K562 (cell line): ENCODE data around the gene IGF2. TPM values are rescaled to one million over a fixed set of nuclear protein-coding genes. Genes with fewer than 3 reads are reported as not detected.

Source experiments
- ATAC-seq: fragments of 200-7000 bp; cut with Tn5 transposase; 3 replicates; pipeline ENCODE4 v1.9.1; 2020; ENCODE audit warnings: moderate library complexity
- BruUV-seq: library from RNA; stranded (reverse); fragments of 400-500 nt; replicated peaks from 2 replicates; lab custom pipeline; 2021; lab: Mats Ljungman, UMichigan
- CTCF ChIA-PET: fragments of 300-600 bp; formaldehyde crosslinking; extraction: SDS; loops from one replicate; lab custom pipeline; 2021; ENCODE audit warnings: low intra/inter-chr PET ratio; lab: Yijun Ruan, JAX
- POLR2A ChIA-PET: fragments of 300-600, 350-650 bp; sonication (Branson Sonifier 250); formaldehyde crosslinking; extraction: SDS; loops from one replicate; lab custom pipeline; 2021; ENCODE audit warnings: antibody characterized with exemption, inconsistent platforms; lab: Yijun Ruan, JAX
- DNase-seq, 4 experiments: peaks; one replicate each; pipeline versions ENCODE4 v3.0.0 to v3.0.0-alpha.2; 2011 to 2018; ENCODE audit warnings: low spot score in 3 of 4, mixed read lengths in 3 of 4; ENCODE audit errors: extremely low read depth in 1 of 4
- FAIRE-seq: peaks from 2 replicates; lab custom pipeline; 2011; peaks lifted over from hg19 to GRCh38; lab: Jason Lieb, UNC
- H2AFZ ChIP-seq: 2 replicates; pipeline ENCODE4 v1.6.0; 2011; ENCODE audit warnings: low read depth, low read length, control low read depth, inconsistent platforms
- H3K27ac ChIP-seq: fragments of 200-600 bp; 3 replicates; pipeline ENCODE4 v1.8.0; 2011; ENCODE audit warnings: low read depth, mild to moderate bottlenecking, control low read depth, inconsistent platforms, low read length, moderate library complexity, mixed read lengths; ENCODE audit errors: extremely low read depth
- H3K27me3 ChIP-seq, 2 experiments: fragments of 300-600 bp in 1 of 2; 2 replicates in 1 of 2; 3 replicates in 1 of 2; pipeline versions ENCODE4 v1.6.0 to v1.8.0; 2011; ENCODE audit warnings: inconsistent platforms in 2 of 2, low read length in 2 of 2, mild to moderate bottlenecking in 1 of 2, mixed read lengths in 1 of 2, moderate library complexity in 1 of 2; ENCODE audit not compliant: control insufficient read depth in 2 of 2, insufficient read depth in 2 of 2
- H3K36me3 ChIP-seq: fragments of 300-600 bp; 3 replicates; pipeline ENCODE4 v1.8.0; 2011; ENCODE audit warnings: mild to moderate bottlenecking, low read length, inconsistent platforms; ENCODE audit not compliant: control insufficient read depth, insufficient read depth
- H3K4me1 ChIP-seq, 2 experiments: fragments of 200-600 bp in 1 of 2; replicated peaks in 1 of 2; 2 replicates in 1 of 2; 3 replicates in 1 of 2; pipeline versions ENCODE4 v1.5.1 to v1.8.0; 2011; ENCODE audit warnings: inconsistent platforms in 2 of 2, low read length in 2 of 2, mild to moderate bottlenecking in 1 of 2, mixed read lengths in 1 of 2, moderate library complexity in 1 of 2; ENCODE audit not compliant: control insufficient read depth in 2 of 2, insufficient read depth in 2 of 2
- H3K4me2 ChIP-seq: 2 replicates; pipeline ENCODE4 v1.6.1; 2011; ENCODE audit warnings: low read length, control low read depth, inconsistent platforms, mixed read lengths; ENCODE audit not compliant: insufficient read depth
- H3K4me3 ChIP-seq: fragments of 200-600 bp; sonication (generic), shearing (Covaris generic); 2 replicates; pipeline ENCODE4 v1.5.1; 2016; ENCODE audit warnings: control low read depth, inconsistent platforms
- H3K79me2 ChIP-seq: fragments of 200-600 bp; 3 replicates; pipeline ENCODE4 v1.8.0; 2011; ENCODE audit warnings: low read length, inconsistent platforms; ENCODE audit not compliant: control insufficient read depth, insufficient read depth
- H3K9ac ChIP-seq, 2 experiments: 2 replicates each; pipeline versions ENCODE4 v1.6.0 to v1.6.1; 2011; ENCODE audit warnings: low read depth in 2 of 2, low read length in 2 of 2, control low read depth in 1 of 2, inconsistent platforms in 1 of 2, mild to moderate bottlenecking in 1 of 2, mixed read lengths in 1 of 2; ENCODE audit not compliant: insufficient read depth in 1 of 2
- H3K9me1 ChIP-seq: one replicate; pipeline ENCODE4 v1.6.0; 2011; ENCODE audit warnings: inconsistent platforms, mild to moderate bottlenecking, low read length, moderate library complexity; ENCODE audit not compliant: control insufficient read depth, insufficient read depth
- H3K9me3 ChIP-seq: replicated peaks from 2 replicates; pipeline ENCODE4 v1.5.1; 2011; ENCODE audit warnings: low read depth, low read length, inconsistent platforms; ENCODE audit not compliant: control insufficient read depth, insufficient read depth
- H4K20me1 ChIP-seq: replicated peaks from 2 replicates; pipeline ENCODE4 v1.6.1; 2011; ENCODE audit warnings: low read length, inconsistent platforms, mixed read lengths; ENCODE audit not compliant: control insufficient read depth, insufficient read depth
- ATF1 ChIP-seq, 2 experiments: fragments of 450-650 bp in 1 of 2; IDR thresholded peaks; 2 replicates each; pipeline ENCODE4 v1.6.1; 2016; ENCODE audit warnings: missing compliant biosample characterization in 1 of 2, missing genetic modification characterization in 1 of 2
- CAMTA2 ChIP-seq: fragments of 250-450 bp; sonication (Bioruptor Pico); conservative IDR thresholded peaks from 2 replicates; pipeline ENCODE4 v1.5.1; 2022
- COPS2 ChIP-seq: fragments of 450-650 bp; conservative IDR thresholded peaks from 2 replicates; pipeline ENCODE4 v1.6.1; 2016; ENCODE audit warnings: mild to moderate bottlenecking, moderate library complexity
- CREM ChIP-seq: IDR thresholded peaks from 2 replicates; pipeline ENCODE4 v1.6.1; 2014; ENCODE audit warnings: antibody characterized with exemption, low read depth
- ESRRB ChIP-seq: fragments of 250-450 bp; sonication (Bioruptor Pico); IDR thresholded peaks from 2 replicates; pipeline ENCODE4 v1.5.0; 2020; ENCODE audit warnings: mild to moderate bottlenecking, moderate library complexity, borderline replicate concordance
- KLF13 ChIP-seq: fragments of 450-650 bp; IDR thresholded peaks from 2 replicates; pipeline ENCODE4 v1.6.1; 2016; ENCODE audit warnings: missing genetic modification characterization, low read depth, mild to moderate bottlenecking, missing compliant biosample characterization, moderate library complexity, borderline replicate concordance
- U2AF2 ChIP-seq: fragments of 200-400 bp; formaldehyde crosslinking; optimal IDR thresholded peaks from 2 replicates; pipeline ENCODE3; 2017; ENCODE audit warnings: low read depth, mild to moderate bottlenecking, low read length
- ZNF699 ChIP-seq: fragments of 250-450 bp; sonication (Bioruptor Pico); IDR thresholded peaks from 2 replicates; pipeline ENCODE4 v1.8.0; 2021; ENCODE audit warnings: mild to moderate bottlenecking, moderate library complexity; ENCODE audit not compliant: insufficient replicate concordance
- WGBS: fragments of 100-300 bp; shearing (Covaris generic); methylation state at CpG from one replicate; pipeline ENCODE4 v1.1.6; 2016; ENCODE audit warnings: low coverage, mixed read lengths; ENCODE audit not compliant: insufficient coverage; ENCODE audit errors: missing lambda C conversion rate; 5-methylcytosine and 5-hydroxymethylcytosine counted together
- in situ Hi-C: fragments of 300-500 bp; cut with MboI; formaldehyde crosslinking; loops from 4 replicates; pipeline ENCODE4 v1.15.0; 2018; ENCODE audit warnings: inconsistent platforms, mixed read lengths
- intact Hi-C: fragments of 100-400 bp; cut with micrococcal nuclease; formaldehyde crosslinking; loops from 2 replicates; pipeline ENCODE4 v1.14.2; 2022
- polyA plus RNA-seq, 8 experiments: library from polyadenylated mRNA; depleted of rRNA in 4 of 8; stranded (reverse) in 5 of 8; unstranded in 3 of 8; fragments of >200 nt; fragmentation: Nextera tagmentation in 2 of 8; fragmentation: Illumina TruSeq in 1 of 8; extraction: Ambion mirVana in 2 of 8; extraction: Trizol in 1 of 8; gene quantifications; 2 replicates each; pipeline versions ENCODE4 v1.2.1 to v1.2.3, GENCODE V29; 2011 to 2014; ENCODE audit warnings: inconsistent platforms in 1 of 8, missing spikeins in 1 of 8
- total RNA-seq, 7 experiments: library from RNA; depleted of rRNA in 6 of 7; stranded (reverse); fragments of >200 nt in 6 of 7; fragmentation: Illumina TruSeq in 2 of 7; extraction: Trizol in 2 of 7; gene quantifications; 2 replicates each; pipeline versions ENCODE4 v1.2.1 to v1.2.3, GENCODE V29; 2011 to 2021; ENCODE audit warnings: low replicate concordance in 1 of 7
- TF ChIP-seq, protein P1 (sequence below): fragments of 450-650 bp; IDR thresholded peaks from 2 replicates; pipeline ENCODE4 v1.6.1; 2017; ENCODE audit warnings: mild to moderate bottlenecking, moderate library complexity
- TF ChIP-seq, protein P2 (sequence below): fragments of 150-350 bp; IDR thresholded peaks from 2 replicates; pipeline ENCODE4 v1.6.1; 2014; ENCODE audit warnings: low read depth, mild to moderate bottlenecking, low read length, borderline replicate concordance
- TF ChIP-seq, protein P3 (sequence below): IDR thresholded peaks from 3 replicates; pipeline ENCODE4 v1.6.1; 2011; ENCODE audit warnings: borderline replicate concordance, mild to moderate bottlenecking, moderate library complexity; ENCODE audit not compliant: insufficient read length; ENCODE audit errors: extremely low read depth
- TF ChIP-seq, protein P4 (sequence below): fragments of 450-650 bp; IDR thresholded peaks from 2 replicates; pipeline ENCODE4 v1.6.1; 2016; ENCODE audit warnings: antibody characterized with exemption

The IGF2 gene
- total and polyA plus RNA-seq, 9 of the 15 experiments (the other 6 are each of a cell fraction or from before 2014, with no cell fraction given): 0.16 TPM; not detected in 8

DNA sequence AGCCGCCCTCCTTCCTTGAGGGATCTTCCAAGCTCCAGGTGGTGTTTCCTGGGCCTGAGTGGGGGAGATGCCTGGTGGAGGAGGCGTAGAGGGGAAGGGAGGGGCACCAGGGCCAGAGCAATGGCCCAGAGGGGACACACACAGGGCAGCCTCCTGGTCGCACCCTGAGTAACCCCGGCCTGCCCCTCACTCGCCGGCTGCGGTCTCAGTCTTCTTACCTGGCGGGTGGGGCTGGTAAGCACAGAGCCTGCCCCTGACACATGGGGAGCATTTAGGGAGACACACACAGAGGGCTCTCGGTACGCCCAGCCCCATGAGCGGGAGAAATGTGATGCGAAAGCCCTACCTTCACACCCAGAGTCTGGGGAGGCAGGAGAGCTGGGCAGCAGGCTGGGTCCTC, 23.9 kb downstream of the IGF2 start:
- CTCF ChIA-PET: no interaction called here
- H3K27me3 ChIP-seq: peaks cover 7 to 35% of the 10 kb centered on the region in 2 experiments; a peak in 4 of 5 replicates
- intact Hi-C loops: no loop called here
- H3K4me3 ChIP-seq: no peak overlapping the region
- H3K9me3 ChIP-seq: no peaks in the 10 kb centered on the region
- no peak overlapping the region for H3K4me2 ChIP-seq
- H3K9ac ChIP-seq: no peak overlapping the region
- no peaks in the 10 kb centered on the region for H3K36me3 ChIP-seq
- H3K4me1 ChIP-seq: no peaks in the 10 kb centered on the region
- no peaks in the 10 kb centered on the region for H3K9me1 ChIP-seq
- H3K79me2 ChIP-seq: no peaks in the 10 kb centered on the region
- in situ Hi-C loops: no loop called here
- no peak for DNase-seq
- BruUV-seq: no TSS peak
- H2AFZ ChIP-seq: no peak overlapping the region
- no peaks in the 10 kb centered on the region; the same call in 1 of the 2 replicates for H4K20me1 ChIP-seq
- no peak overlapping the region for H3K27ac ChIP-seq
- POLR2A ChIA-PET: no interaction called here
- FAIRE-seq: no peak
- no peak for ATAC-seq
- WGBS: 0% methylated on average over 6 of the region's 12 CpGs
- TF ChIP-seq ESRRB (CRISPR knock-in tag) (no peak), U2AF2 (no peak), ZNF699 (CRISPR knock-in tag) (no peak), CREM (no peak), KLF13 (tag) (no peak), ATF1 (CRISPR knock-in tag; IDR thresholded peaks at IDR 0.05) (no peak), ATF1 (tag; IDR thresholded peaks at IDR 0.05) (no peak), CAMTA2 (CRISPR knock-in tag) (no peak), COPS2 (no peak)
- TF ChIP-seq, protein P1, sequence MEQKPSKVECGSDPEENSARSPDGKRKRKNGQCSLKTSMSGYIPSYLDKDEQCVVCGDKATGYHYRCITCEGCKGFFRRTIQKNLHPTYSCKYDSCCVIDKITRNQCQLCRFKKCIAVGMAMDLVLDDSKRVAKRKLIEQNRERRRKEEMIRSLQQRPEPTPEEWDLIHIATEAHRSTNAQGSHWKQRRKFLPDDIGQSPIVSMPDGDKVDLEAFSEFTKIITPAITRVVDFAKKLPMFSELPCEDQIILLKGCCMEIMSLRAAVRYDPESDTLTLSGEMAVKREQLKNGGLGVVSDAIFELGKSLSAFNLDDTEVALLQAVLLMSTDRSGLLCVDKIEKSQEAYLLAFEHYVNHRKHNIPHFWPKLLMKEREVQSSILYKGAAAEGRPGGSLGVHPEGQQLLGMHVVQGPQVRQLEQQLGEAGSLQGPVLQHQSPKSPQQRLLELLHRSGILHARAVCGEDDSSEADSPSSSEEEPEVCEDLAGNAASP: no peak
- TF ChIP-seq, protein P2, sequence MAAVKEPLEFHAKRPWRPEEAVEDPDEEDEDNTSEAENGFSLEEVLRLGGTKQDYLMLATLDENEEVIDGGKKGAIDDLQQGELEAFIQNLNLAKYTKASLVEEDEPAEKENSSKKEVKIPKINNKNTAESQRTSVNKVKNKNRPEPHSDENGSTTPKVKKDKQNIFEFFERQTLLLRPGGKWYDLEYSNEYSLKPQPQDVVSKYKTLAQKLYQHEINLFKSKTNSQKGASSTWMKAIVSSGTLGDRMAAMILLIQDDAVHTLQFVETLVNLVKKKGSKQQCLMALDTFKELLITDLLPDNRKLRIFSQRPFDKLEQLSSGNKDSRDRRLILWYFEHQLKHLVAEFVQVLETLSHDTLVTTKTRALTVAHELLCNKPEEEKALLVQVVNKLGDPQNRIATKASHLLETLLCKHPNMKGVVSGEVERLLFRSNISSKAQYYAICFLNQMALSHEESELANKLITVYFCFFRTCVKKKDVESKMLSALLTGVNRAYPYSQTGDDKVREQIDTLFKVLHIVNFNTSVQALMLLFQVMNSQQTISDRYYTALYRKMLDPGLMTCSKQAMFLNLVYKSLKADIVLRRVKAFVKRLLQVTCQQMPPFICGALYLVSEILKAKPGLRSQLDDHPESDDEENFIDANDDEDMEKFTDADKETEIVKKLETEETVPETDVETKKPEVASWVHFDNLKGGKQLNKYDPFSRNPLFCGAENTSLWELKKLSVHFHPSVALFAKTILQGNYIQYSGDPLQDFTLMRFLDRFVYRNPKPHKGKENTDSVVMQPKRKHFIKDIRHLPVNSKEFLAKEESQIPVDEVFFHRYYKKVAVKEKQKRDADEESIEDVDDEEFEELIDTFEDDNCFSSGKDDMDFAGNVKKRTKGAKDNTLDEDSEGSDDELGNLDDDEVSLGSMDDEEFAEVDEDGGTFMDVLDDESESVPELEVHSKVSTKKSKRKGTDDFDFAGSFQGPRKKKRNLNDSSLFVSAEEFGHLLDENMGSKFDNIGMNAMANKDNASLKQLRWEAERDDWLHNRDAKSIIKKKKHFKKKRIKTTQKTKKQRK: no peak
- TF ChIP-seq, protein P3, sequence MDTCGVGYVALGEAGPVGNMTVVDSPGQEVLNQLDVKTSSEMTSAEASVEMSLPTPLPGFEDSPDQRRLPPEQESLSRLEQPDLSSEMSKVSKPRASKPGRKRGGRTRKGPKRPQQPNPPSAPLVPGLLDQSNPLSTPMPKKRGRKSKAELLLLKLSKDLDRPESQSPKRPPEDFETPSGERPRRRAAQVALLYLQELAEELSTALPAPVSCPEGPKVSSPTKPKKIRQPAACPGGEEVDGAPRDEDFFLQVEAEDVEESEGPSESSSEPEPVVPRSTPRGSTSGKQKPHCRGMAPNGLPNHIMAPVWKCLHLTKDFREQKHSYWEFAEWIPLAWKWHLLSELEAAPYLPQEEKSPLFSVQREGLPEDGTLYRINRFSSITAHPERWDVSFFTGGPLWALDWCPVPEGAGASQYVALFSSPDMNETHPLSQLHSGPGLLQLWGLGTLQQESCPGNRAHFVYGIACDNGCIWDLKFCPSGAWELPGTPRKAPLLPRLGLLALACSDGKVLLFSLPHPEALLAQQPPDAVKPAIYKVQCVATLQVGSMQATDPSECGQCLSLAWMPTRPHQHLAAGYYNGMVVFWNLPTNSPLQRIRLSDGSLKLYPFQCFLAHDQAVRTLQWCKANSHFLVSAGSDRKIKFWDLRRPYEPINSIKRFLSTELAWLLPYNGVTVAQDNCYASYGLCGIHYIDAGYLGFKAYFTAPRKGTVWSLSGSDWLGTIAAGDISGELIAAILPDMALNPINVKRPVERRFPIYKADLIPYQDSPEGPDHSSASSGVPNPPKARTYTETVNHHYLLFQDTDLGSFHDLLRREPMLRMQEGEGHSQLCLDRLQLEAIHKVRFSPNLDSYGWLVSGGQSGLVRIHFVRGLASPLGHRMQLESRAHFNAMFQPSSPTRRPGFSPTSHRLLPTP: no peak
- TF ChIP-seq, protein P4, sequence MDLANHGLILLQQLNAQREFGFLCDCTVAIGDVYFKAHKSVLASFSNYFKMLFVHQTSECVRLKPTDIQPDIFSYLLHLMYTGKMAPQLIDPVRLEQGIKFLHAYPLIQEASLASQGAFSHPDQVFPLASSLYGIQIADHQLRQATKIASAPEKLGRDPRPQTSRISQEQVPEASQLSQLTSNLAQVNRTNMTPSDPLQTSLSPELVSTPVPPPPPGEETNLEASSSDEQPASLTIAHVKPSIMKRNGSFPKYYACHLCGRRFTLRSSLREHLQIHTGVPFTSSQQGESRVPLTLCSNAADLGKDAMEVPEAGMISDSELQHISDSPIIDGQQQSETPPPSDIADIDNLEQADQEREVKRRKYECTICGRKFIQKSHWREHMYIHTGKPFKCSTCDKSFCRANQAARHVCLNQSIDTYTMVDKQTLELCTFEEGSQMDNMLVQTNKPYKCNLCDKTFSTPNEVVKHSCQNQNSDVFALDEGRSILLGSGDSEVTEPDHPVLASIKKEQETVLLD: no peak
